ENCODE results near the gene F9. TPM values are rescaled to one million over a fixed set of nuclear protein-coding genes. Genes with fewer than 3 reads are reported as not detected.

The F9 gene
- not detected in 2 replicates for total RNA-seq

DNA sequence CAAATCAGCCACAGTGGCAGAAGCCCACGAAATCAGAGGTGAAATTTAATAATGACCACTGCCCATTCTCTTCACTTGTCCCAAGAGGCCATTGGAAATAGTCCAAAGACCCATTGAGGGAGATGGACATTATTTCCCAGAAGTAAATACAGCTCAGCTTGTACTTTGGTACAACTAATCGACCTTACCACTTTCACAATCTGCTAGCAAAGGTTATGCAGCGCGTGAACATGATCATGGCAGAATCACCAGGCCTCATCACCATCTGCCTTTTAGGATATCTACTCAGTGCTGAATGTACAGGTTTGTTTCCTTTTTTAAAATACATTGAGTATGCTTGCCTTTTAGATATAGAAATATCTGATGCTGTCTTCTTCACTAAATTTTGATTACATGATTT, at the start of gene F9:
F9 (plus strand) TSS at position 190 of the 400 bp plus-strand sequence; CDS start at position 216, 26 bp downstream.

Other genes with a start within 250 kb of the F9 start
- gene MCF2, start 177.4 kb downstream of the F9 start, total RNA-seq = 0.93 TPM in 1 of 2 replicates, not detected in the other

Measured in pericardium fibroblast (primary cell).